ENCODE results near the gene TMEM178B.
"Not testable (repeated sequence)": the region's sequence is repeated elsewhere in the genome, so short reads cannot be mapped to it uniquely, and the experiment has no call there.

Gene TMEM178B

DNA sequence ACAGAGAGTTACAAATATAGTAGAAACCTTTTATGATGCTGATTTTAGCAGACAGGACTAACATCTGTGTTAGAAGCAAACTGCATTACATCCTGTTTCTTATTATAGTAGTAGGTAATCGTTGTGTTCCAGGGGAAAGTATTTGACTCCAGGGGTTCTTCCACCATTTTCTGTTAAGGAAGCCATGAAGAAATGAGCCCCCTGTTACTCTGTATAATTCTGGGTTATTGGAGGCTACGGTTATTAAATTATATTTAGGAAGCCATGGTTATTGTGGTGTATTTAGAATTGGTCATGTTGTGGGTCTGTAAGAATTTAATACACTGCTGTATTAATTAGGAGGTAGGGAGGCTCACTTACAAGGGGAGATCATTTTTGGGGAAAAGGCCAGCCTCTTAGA lies 301.6 kb downstream of the TMEM178B start:
- Histone ChIP-seq H3K27ac (no peak overlapping the region), H3K4me3 (IDR thresholded peaks at IDR 0.05; ENCODE audit: insufficient read depth, low read depth, low read length) (no peak overlapping the region), H3K4me2 (no peak overlapping the region), H3K4me1 (ENCODE audit: low read depth, poor library complexity, severe bottlenecking) (no peaks in the 10 kb centered on the region), H2AFZ (ENCODE audit: low read depth) (no peak overlapping the region), H3K36me3 (ENCODE audit: insufficient read depth) (no peaks in the 10 kb centered on the region), H3K79me2 (ENCODE audit: insufficient read depth, low read depth) (no peaks in the 10 kb centered on the region), H4K20me1 (ENCODE audit: insufficient read depth) (no peaks in the 10 kb centered on the region), H3K27me3 (ENCODE audit: insufficient read depth, low read depth) (no peaks in the 10 kb centered on the region), H3K9ac (no peak overlapping the region)
- TF ChIP-seq, protein P1, sequence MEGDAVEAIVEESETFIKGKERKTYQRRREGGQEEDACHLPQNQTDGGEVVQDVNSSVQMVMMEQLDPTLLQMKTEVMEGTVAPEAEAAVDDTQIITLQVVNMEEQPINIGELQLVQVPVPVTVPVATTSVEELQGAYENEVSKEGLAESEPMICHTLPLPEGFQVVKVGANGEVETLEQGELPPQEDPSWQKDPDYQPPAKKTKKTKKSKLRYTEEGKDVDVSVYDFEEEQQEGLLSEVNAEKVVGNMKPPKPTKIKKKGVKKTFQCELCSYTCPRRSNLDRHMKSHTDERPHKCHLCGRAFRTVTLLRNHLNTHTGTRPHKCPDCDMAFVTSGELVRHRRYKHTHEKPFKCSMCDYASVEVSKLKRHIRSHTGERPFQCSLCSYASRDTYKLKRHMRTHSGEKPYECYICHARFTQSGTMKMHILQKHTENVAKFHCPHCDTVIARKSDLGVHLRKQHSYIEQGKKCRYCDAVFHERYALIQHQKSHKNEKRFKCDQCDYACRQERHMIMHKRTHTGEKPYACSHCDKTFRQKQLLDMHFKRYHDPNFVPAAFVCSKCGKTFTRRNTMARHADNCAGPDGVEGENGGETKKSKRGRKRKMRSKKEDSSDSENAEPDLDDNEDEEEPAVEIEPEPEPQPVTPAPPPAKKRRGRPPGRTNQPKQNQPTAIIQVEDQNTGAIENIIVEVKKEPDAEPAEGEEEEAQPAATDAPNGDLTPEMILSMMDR (conservative IDR thresholded peaks at IDR 0.05; ENCODE audit: low read depth, low read length), result no peak

- H3K4me3 ChIP-seq (IDR thresholded peaks at IDR 0.05; ENCODE audit: insufficient read depth, low read depth, low read length), result no peak overlapping the region
- H4K20me1 ChIP-seq (ENCODE audit: insufficient read depth), result no peaks in the 10 kb centered on the region
- H3K27ac ChIP-seq, result no peak overlapping the region
- no peaks in the 10 kb centered on the region for H3K79me2 ChIP-seq (ENCODE audit: insufficient read depth, low read depth)
- H3K27me3 ChIP-seq (ENCODE audit: insufficient read depth, low read depth), result no peaks in the 10 kb centered on the region
- no peak overlapping the region for H3K9ac ChIP-seq
- no peaks in the 10 kb centered on the region for H3K36me3 ChIP-seq (ENCODE audit: insufficient read depth)
- no peak overlapping the region for H2AFZ ChIP-seq (ENCODE audit: low read depth)
- no peak overlapping the region for H3K4me2 ChIP-seq
- TF ChIP-seq, protein P1 (conservative IDR thresholded peaks at IDR 0.05; ENCODE audit: low read depth, low read length), result no peak
- H3K4me1 ChIP-seq (ENCODE audit: low read depth, poor library complexity, severe bottlenecking), result no peaks in the 10 kb centered on the region
Measured at GRCh38 chr7:141377906-141378305, 304.0 kb downstream of the TMEM178B start.

- Histone ChIP-seq H3K36me3 (ENCODE audit: insufficient read depth) (no peaks in the 10 kb centered on the region), H3K79me2 (ENCODE audit: insufficient read depth, low read depth) (no peaks in the 10 kb centered on the region), H3K9ac (no peak overlapping the region), H2AFZ (ENCODE audit: low read depth) (no peak overlapping the region), H3K4me1 (ENCODE audit: low read depth, poor library complexity, severe bottlenecking) (no peaks in the 10 kb centered on the region), H4K20me1 (ENCODE audit: insufficient read depth) (no peaks in the 10 kb centered on the region), H3K4me2 (no peak overlapping the region), H3K4me3 (IDR thresholded peaks at IDR 0.05; ENCODE audit: insufficient read depth, low read depth, low read length) (no peak overlapping the region), H3K27ac (no peak overlapping the region), H3K27me3 (ENCODE audit: insufficient read depth, low read depth) (no peaks in the 10 kb centered on the region)
- TF ChIP-seq, protein P1 (conservative IDR thresholded peaks at IDR 0.05; ENCODE audit: low read depth, low read length), result no peak
Measured at GRCh38 chr7:141378405-141378804, 304.5 kb downstream of the TMEM178B start.

GRCh38 chr7:141381794-141382427 lies 308.0 kb downstream of the TMEM178B start:
- TF ChIP-seq, protein P1 (conservative IDR thresholded peaks at IDR 0.05; ENCODE audit: low read depth, low read length), result no peak
- no peak overlapping the region for H3K9ac ChIP-seq
- no peak overlapping the region for H2AFZ ChIP-seq (ENCODE audit: low read depth)
- no peaks in the 10 kb centered on the region for H3K4me1 ChIP-seq (ENCODE audit: low read depth, poor library complexity, severe bottlenecking)
- H3K4me2 ChIP-seq, result no peak overlapping the region
- no peaks in the 10 kb centered on the region for H4K20me1 ChIP-seq (ENCODE audit: insufficient read depth)
- no peaks in the 10 kb centered on the region for H3K36me3 ChIP-seq (ENCODE audit: insufficient read depth)
- no peaks in the 10 kb centered on the region for H3K79me2 ChIP-seq (ENCODE audit: insufficient read depth, low read depth)
- no peak overlapping the region for H3K4me3 ChIP-seq (IDR thresholded peaks at IDR 0.05; ENCODE audit: insufficient read depth, low read depth, low read length)
- no peaks in the 10 kb centered on the region for H3K27me3 ChIP-seq (ENCODE audit: insufficient read depth, low read depth)
- no peak overlapping the region for H3K27ac ChIP-seq

GRCh38 chr7:141383356-141383755 lies 309.5 kb downstream of the TMEM178B start:
- H3K4me1 ChIP-seq (ENCODE audit: low read depth, poor library complexity, severe bottlenecking); H3K27me3 ChIP-seq (ENCODE audit: insufficient read depth, low read depth); H3K4me3 ChIP-seq (IDR thresholded peaks at IDR 0.05; ENCODE audit: insufficient read depth, low read depth, low read length); H2AFZ ChIP-seq (ENCODE audit: low read depth); H3K9ac ChIP-seq; H3K79me2 ChIP-seq (ENCODE audit: insufficient read depth, low read depth); H3K4me2 ChIP-seq; H3K36me3 ChIP-seq (ENCODE audit: insufficient read depth); H3K27ac ChIP-seq; H4K20me1 ChIP-seq (ENCODE audit: insufficient read depth): not testable (repeated sequence)
